ENCODE measurements around the gene CFAP57. TPM values are rescaled to one million over a fixed set of nuclear protein-coding genes. Genes with fewer than 3 reads are reported as not detected.
A peak's percentile ranks its signal among the peaks of the same experiment; 100 is the strongest.

CFAP57 gene
- total and polyA plus RNA-seq, 2 of the 4 experiments (the other 2 are of a cell fraction), result 0.29 to 0.36 TPM

GRCh38 chr1:43275826-43276620, 103.9 kb downstream of the CFAP57 start:
- no peak overlapping the region for H3K56ac ChIP-seq (ENCODE audit: extremely low read depth, insufficient read depth, low read length)
- H3K27me3 ChIP-seq (ENCODE audit: control insufficient read depth, insufficient read depth, low read length), result peaks cover 17% of the 10 kb centered on the region
- no peaks in the 10 kb centered on the region for H4K20me1 ChIP-seq (ENCODE audit: insufficient read depth, low read length)
- no peak for TF ChIP-seq USF2 (IDR thresholded peaks at IDR 0.05; ENCODE audit: low read depth, low read length)
- no peak for TF ChIP-seq MAZ (IDR thresholded peaks at IDR 0.05; ENCODE audit: borderline replicate concordance, low read depth, low read length)
- no peak for TF ChIP-seq SMC3 (IDR thresholded peaks at IDR 0.05; ENCODE audit: low read depth, low read length)
- no peak for TF ChIP-seq BHLHE40 (IDR thresholded peaks at IDR 0.05; ENCODE audit: low read depth, low read length)
- TF ChIP-seq MAFK (IDR thresholded peaks at IDR 0.05; ENCODE audit: low read depth, low read length), result no peak
- TF ChIP-seq RCOR1 (IDR thresholded peaks at IDR 0.05; ENCODE audit: insufficient replicate concordance, low read length), result no peak
- no peak for TF ChIP-seq RAD21 (IDR thresholded peaks at IDR 0.05; ENCODE audit: low read length)
- H2AFZ ChIP-seq (replicated peaks; ENCODE audit: low read length, poor library complexity), result peak overlapping the region; percentile 8
- H3K18ac ChIP-seq (ENCODE audit: low read depth, low read length), result no peak overlapping the region
- H3K9me3 ChIP-seq (ENCODE audit: control insufficient read depth, insufficient read depth, low read length), result no peaks in the 10 kb centered on the region
- no peak overlapping the region for H3K23ac ChIP-seq (ENCODE audit: low read depth, low read length)
- no peaks in the 10 kb centered on the region; the same call in 1 of the 2 replicates for H3K9me1 ChIP-seq (ENCODE audit: insufficient read depth, low read length)
- H2AK5ac ChIP-seq (ENCODE audit: low read depth, low read length), result no peak overlapping the region
- H2BK5ac ChIP-seq (ENCODE audit: low read depth, low read length, poor library complexity, severe bottlenecking), result no peak overlapping the region
- H3K4me2 ChIP-seq (ENCODE audit: low read depth, low read length), result no peak overlapping the region
- H3K79me1 ChIP-seq (ENCODE audit: low read depth in 1 of 2, low read length in 2 of 2), result no peaks in the 10 kb centered on the region
- no peak overlapping the region for H3K27ac ChIP-seq (ENCODE audit: insufficient read depth, low read length)
- no peak overlapping the region for H4K8ac ChIP-seq (ENCODE audit: low read depth in 2 of 2, low read length in 2 of 2)
- 76% methylated on average over 3 of the region's 12 CpGs; no CpG with 5 or more reads in 1 of the 2 experiments for WGBS, 2 experiments (ENCODE audit: extremely low coverage in 2 of 2, insufficient read length in 1 of 2)
- no peak overlapping the region for H2AK9ac ChIP-seq (replicated peaks; ENCODE audit: low read depth, low read length, poor library complexity)
- ChIA-PET POLR2A (ENCODE audit: unreplicated experiment) (no interaction called here), CTCF (no interaction called here)
- no peak overlapping the region for H3K14ac ChIP-seq (replicated peaks; ENCODE audit: low read depth, low read length)
- no peak overlapping the region for H3K9ac ChIP-seq (ENCODE audit: low read depth, low read length)
- no peaks in the 10 kb centered on the region for H3K36me3 ChIP-seq (ENCODE audit: control insufficient read depth, insufficient read depth, low read length)
- no TSS peak for BruUV-seq (replicated peaks)
- no peak for ATAC-seq (ENCODE audit: low read depth)
- H3K4me3 ChIP-seq (ENCODE audit: insufficient read depth, low read depth, low read length), result no peak overlapping the region
- H4K91ac ChIP-seq (ENCODE audit: insufficient read depth, low read depth, low read length), result no peak overlapping the region
- DNase-seq, result no peak
- dilution Hi-C loops (cut with HindIII; ENCODE audit: low sequenced_read_pairs, unreplicated experiment), result no loop called here
- intact Hi-C loops (cut with micrococcal nuclease), result no loop called here
- H2BK15ac ChIP-seq (ENCODE audit: low read depth, low read length), result no peak overlapping the region
- no peak overlapping the region for H2BK120ac ChIP-seq (ENCODE audit: low read depth, low read length)
- H3K4me1 ChIP-seq (ENCODE audit: control insufficient read depth, insufficient read depth, low read length), result 0 out of 2 replicates have a peak, but pooled peaks cover 3% of the 10 kb centered on the region
- no peak overlapping the region for H2BK20ac ChIP-seq (ENCODE audit: low read depth, low read length)
- H4K5ac ChIP-seq (ENCODE audit: low read depth, low read length), result no peak overlapping the region
- no peak overlapping the region for H3K4ac ChIP-seq (ENCODE audit: low read depth, low read length)
- in situ Hi-C loops (cut with MboI; ENCODE audit: low sequenced_read_pairs), result no loop called here

Data from IMR-90 (cell line).